Lung (tissue), 12 donors: ENCODE measurements around the gene SEPTIN2. TPM values are rescaled to one million over a fixed set of nuclear protein-coding genes. Genes with fewer than 3 reads are reported as not detected.

Experiments
- ATAC-seq: fragments of 200-7000 bp; cut with Tn5 transposase; one replicate; pipeline ENCODE4 v1.9.1; 2020; ENCODE audit warnings: moderate number of reproducible peaks; ENCODE audit not compliant: insufficient read depth, low FRiP score
- DNase-seq, 3 donors: peaks; one replicate each; pipeline ENCODE4 v3.0.0-alpha.2; 2013 to 2017
- H3K27ac ChIP-seq, 2 donors: one replicate each; pipeline ENCODE4 v1.5.1; 2013; ENCODE audit warnings: mild to moderate bottlenecking in 2 of 2, moderate library complexity in 2 of 2, control low read depth in 1 of 2, inconsistent platforms in 1 of 2, low read depth in 1 of 2, low read length in 1 of 2
- H3K27me3 ChIP-seq, 3 donors: one replicate each; pipeline ENCODE4 v1.5.1; 2013; ENCODE audit warnings: low read length in 2 of 3; ENCODE audit not compliant: control insufficient read depth in 3 of 3, insufficient read depth in 3 of 3
- H3K36me3 ChIP-seq, 4 donors: one replicate each; pipeline ENCODE4 v1.5.1; 2013; ENCODE audit warnings: low read length in 4 of 4, mild to moderate bottlenecking in 1 of 4, moderate library complexity in 1 of 4; ENCODE audit not compliant: control insufficient read depth in 4 of 4, insufficient read depth in 4 of 4
- H3K4me1 ChIP-seq, 5 donors: one replicate each; pipeline ENCODE4 v1.5.1; 2013; ENCODE audit warnings: low read length in 5 of 5, mild to moderate bottlenecking in 2 of 5, moderate library complexity in 1 of 5; ENCODE audit not compliant: control insufficient read depth in 5 of 5, insufficient read depth in 5 of 5
- H3K4me3 ChIP-seq: one replicate; pipeline ENCODE4 v1.5.1; 2013; ENCODE audit warnings: mild to moderate bottlenecking, control low read depth, moderate library complexity
- H3K9ac ChIP-seq, 2 donors: one replicate each; pipeline ENCODE4 v1.5.1; 2013; ENCODE audit warnings: low read length in 2 of 2, control low read depth in 1 of 2; ENCODE audit not compliant: insufficient read depth in 1 of 2
- H3K9me3 ChIP-seq, 4 donors: one replicate each; pipeline ENCODE4 v1.5.1; 2013; ENCODE audit warnings: low read length in 3 of 4, mild to moderate bottlenecking in 1 of 4, moderate library complexity in 1 of 4; ENCODE audit not compliant: control insufficient read depth in 4 of 4, insufficient read depth in 3 of 4
- CTCF ChIP-seq: IDR thresholded peaks from 2 replicates; pipeline ENCODE4 v1.5.1; 2012; ENCODE audit warnings: mild to moderate bottlenecking; ENCODE audit errors: control extremely low read depth, extremely low read depth
- WGBS, 2 donors: extraction: QIAGEN DNeasy Blood & Tissue Kit; methylation state at CpG; one replicate each; pipeline ENCODE4 v1.1.7; 2013; 5-methylcytosine and 5-hydroxymethylcytosine counted together
- polyA plus RNA-seq, 2 donors: library from polyadenylated mRNA; stranded (reverse); fragments of 200-250 nt; gene quantifications; one replicate each; pipeline ENCODE4 v1.2.1, GENCODE V29; 2013
- total RNA-seq, 2 donors: library from RNA; depleted of rRNA in 1 of 2; stranded (reverse); fragments of >200 nt in 1 of 2; gene quantifications; one replicate each; pipeline ENCODE4 v1.2.1, GENCODE V29; 2014 to 2021
- donor health status: control.
- donor health status: control.
- donor health status: Bipolar disorder and iron deficiency.
- donor health status: healthy.
- donor health status: DM: yes; HTN: yes; CAD: no.

SEPTIN2 gene
- total and polyA plus RNA-seq, 4 donors, result 114 to 755 (median 257) TPM

- no peaks in the 10 kb centered on the region for H3K27me3 ChIP-seq
- H3K4me3 ChIP-seq, result no peak overlapping the region
- peaks cover 2 to 17% (median 8%) of the 10 kb centered on the region in 4 donors for H3K36me3 ChIP-seq
- H3K27ac ChIP-seq, result no peak overlapping the region
- DNase-seq (no peak), ATAC-seq (no peak)
- H3K4me1 ChIP-seq, result peaks cover 6 to 63% (median 22%) of the 10 kb centered on the region in 5 donors
- no peaks in the 10 kb centered on the region for H3K9me3 ChIP-seq
- no peak for TF ChIP-seq CTCF
- no peak overlapping the region for H3K9ac ChIP-seq
- WGBS, 2 donors, result 94 to 95% methylated on average over 8 of the region's 8 CpGs
These were observed 4.7 kb downstream of the SEPTIN2 start for GRCh38 chr2:241320394-241320793.

- WGBS, 2 donors, result 30 to 50% methylated on average over 1 of the region's 1 CpG
- Histone ChIP-seq H3K27ac (no peak overlapping the region), H3K36me3 (peaks cover 2 to 19% (median 10%) of the 10 kb centered on the region in 4 donors), H3K27me3 (no peaks in the 10 kb centered on the region), H3K4me3 (no peak overlapping the region), H3K4me1 (peaks cover 6 to 63% (median 22%) of the 10 kb centered on the region in 5 donors), H3K9ac (peak overlapping the region in 1 of 2 donors; percentile 8), H3K9me3 (no peaks in the 10 kb centered on the region)
- no peak for DNase-seq
- TF ChIP-seq CTCF, result no peak
- ATAC-seq, result no peak
These were observed 5.3 kb downstream of the SEPTIN2 start for GRCh38 chr2:241321033-241321432.

GRCh38 chr2:241321886-241322285, 6.2 kb downstream of the SEPTIN2 start:
- Histone ChIP-seq H3K4me3 (no peak overlapping the region), H3K27me3 (no peaks in the 10 kb centered on the region), H3K9me3 (no peaks in the 10 kb centered on the region), H3K9ac (no peak overlapping the region), H3K27ac (no peak overlapping the region), H3K36me3 (peaks cover 5 to 17% (median 12%) of the 10 kb centered on the region in 4 donors), H3K4me1 (peaks cover 6 to 59% (median 22%) of the 10 kb centered on the region in 5 donors)
- no peak for TF ChIP-seq CTCF
- WGBS, 2 donors, result 17 to 34% methylated on average over 1 of the region's 1 CpG
- DNase-seq, result peak in 1 of 3 donors; percentile 28
- ATAC-seq, result no peak

GRCh38 chr2:241323778-241324177, 8.1 kb downstream of the SEPTIN2 start:
- WGBS, 2 donors, result 73% methylated on average over 5 of the region's 5 CpGs
- Histone ChIP-seq H3K27ac (no peak overlapping the region), H3K4me3 (no peak overlapping the region), H3K9ac (no peak overlapping the region), H3K27me3 (no peaks in the 10 kb centered on the region), H3K4me1 (peaks cover 6 to 42% (median 16%) of the 10 kb centered on the region in 5 donors), H3K36me3 (peaks cover 8 to 26% (median 17%) of the 10 kb centered on the region in 4 donors), H3K9me3 (no peaks in the 10 kb centered on the region)
- DNase-seq (peak in 2 of 3 donors; percentile 74 to 82), ATAC-seq (no peak)
- no peak for TF ChIP-seq CTCF
